Hepatocyte (in vitro differentiated cells): Measurements from ENCODE around the gene SKOR2.

Source experiments
- EZH2 ChIP-seq: fragments of 200-600 bp; sonication (generic); IDR thresholded peaks from 2 replicates; pipeline ENCODE4 v1.6.1; 2016; ENCODE audit warnings: antibody characterized with exemption, mild to moderate bottlenecking, borderline replicate concordance
- EZH2phosphoT487 ChIP-seq: fragments of 200-600 bp; sonication (generic); IDR thresholded peaks from one replicate; pipeline ENCODE4 v1.6.1; 2018; ENCODE audit warnings: antibody characterized with exemption, mild to moderate bottlenecking, low read depth, moderate library complexity; ENCODE audit not compliant: unreplicated experiment, severe bottlenecking
- TF ChIP-seq, protein P1 (sequence below): fragments of 200-600 bp; sonication (generic); IDR thresholded peaks from 2 replicates; pipeline ENCODE4 v1.5.1; 2016; ENCODE audit warnings: antibody characterized with exemption, mild to moderate bottlenecking; ENCODE audit not compliant: poor library complexity

DNA sequence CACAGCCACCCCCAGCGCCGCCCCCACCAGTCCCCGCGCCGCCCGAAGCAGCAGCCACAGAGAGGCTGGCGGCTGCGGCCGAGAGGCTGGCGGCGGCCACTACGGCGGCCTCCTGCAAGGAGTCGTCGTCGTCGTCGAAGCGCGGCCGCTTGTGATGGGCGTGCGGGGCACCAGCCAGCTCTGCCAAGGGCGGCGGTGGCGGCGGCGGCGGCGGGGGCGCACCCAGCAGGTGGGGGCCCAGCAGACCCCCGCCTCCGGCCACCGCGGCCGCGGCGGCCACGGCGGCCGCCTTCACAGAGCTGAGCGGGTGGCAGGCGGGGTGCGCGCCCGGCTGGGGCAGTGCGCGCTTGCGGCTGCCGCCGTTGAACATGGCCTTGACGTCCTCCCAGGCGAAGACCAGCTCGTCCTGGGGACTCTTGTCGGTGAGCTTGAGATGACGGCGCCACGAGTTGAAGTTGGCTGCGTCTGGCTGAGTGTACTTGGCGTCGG, 3.3 kb downstream of the SKOR2 start:
- TF ChIP-seq EZH2phosphoT487 (no peak), EZH2 (peak; percentile 49)
- TF ChIP-seq, protein P1, sequence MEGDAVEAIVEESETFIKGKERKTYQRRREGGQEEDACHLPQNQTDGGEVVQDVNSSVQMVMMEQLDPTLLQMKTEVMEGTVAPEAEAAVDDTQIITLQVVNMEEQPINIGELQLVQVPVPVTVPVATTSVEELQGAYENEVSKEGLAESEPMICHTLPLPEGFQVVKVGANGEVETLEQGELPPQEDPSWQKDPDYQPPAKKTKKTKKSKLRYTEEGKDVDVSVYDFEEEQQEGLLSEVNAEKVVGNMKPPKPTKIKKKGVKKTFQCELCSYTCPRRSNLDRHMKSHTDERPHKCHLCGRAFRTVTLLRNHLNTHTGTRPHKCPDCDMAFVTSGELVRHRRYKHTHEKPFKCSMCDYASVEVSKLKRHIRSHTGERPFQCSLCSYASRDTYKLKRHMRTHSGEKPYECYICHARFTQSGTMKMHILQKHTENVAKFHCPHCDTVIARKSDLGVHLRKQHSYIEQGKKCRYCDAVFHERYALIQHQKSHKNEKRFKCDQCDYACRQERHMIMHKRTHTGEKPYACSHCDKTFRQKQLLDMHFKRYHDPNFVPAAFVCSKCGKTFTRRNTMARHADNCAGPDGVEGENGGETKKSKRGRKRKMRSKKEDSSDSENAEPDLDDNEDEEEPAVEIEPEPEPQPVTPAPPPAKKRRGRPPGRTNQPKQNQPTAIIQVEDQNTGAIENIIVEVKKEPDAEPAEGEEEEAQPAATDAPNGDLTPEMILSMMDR = no peak
